Measurements from ENCODE around the gene NRARP. TPM values are rescaled to one million over a fixed set of nuclear protein-coding genes. Genes with fewer than 3 reads are reported as not detected.

NRARP gene
- polyA plus RNA-seq, 3 donors, result 15.4 TPM; not detected in 2

- 96% methylated on average over 9 of the region's 15 CpGs for WGBS (ENCODE audit: insufficient coverage)
- Histone ChIP-seq H3K79me2 (ENCODE audit: insufficient read depth, low read length) (peaks cover 19% of the 10 kb centered on the region), H3K9ac (ENCODE audit: insufficient read depth, low read length, poor library complexity, severe bottlenecking) (no peak overlapping the region), H3K9me3 (replicated peaks in 1 of 2; ENCODE audit: control insufficient read depth in 1 of 2, insufficient read depth in 1 of 2, low read length in 2 of 2) (no peaks in the 10 kb centered on the region), H3K36me3 (replicated peaks in 1 of 2; ENCODE audit: control insufficient read depth in 1 of 2, insufficient read depth in 2 of 2, low read length in 2 of 2) (peaks cover 12 to 21% of the 10 kb centered on the region in 2 donors), H3K4me1 (ENCODE audit: control insufficient read depth in 1 of 2, insufficient read depth in 2 of 2, low read length in 2 of 2) (peaks cover 19 to 27% of the 10 kb centered on the region in 2 donors), H3K4me2 (replicated peaks; ENCODE audit: extremely low read depth, low read length, poor library complexity, severe bottlenecking) (peak overlapping the region; percentile 98), H3K27me3 (ENCODE audit: control insufficient read depth in 2 of 2, insufficient read depth in 2 of 2, low read length in 2 of 2) (no peaks in the 10 kb centered on the region), H4K20me1 (ENCODE audit: insufficient read depth, low read length) (peaks cover 25% of the 10 kb centered on the region), H3K27ac (ENCODE audit: low read depth in 1 of 2, low read length in 2 of 2) (no peak overlapping the region), H3K4me3 (replicated peaks in 1 of 3; ENCODE audit: low read depth in 2 of 3, low read length in 3 of 3) (no peak overlapping the region), H2AFZ (ENCODE audit: insufficient read depth, low read depth, low read length, poor library complexity, severe bottlenecking) (no peak overlapping the region)
- Mint-ChIP-seq H3K27ac (peak overlapping the region in 1 of 7 donors; percentile 28), H3K9me3 (peaks cover 0 to 3% (median 0%) of the 10 kb centered on the region in 7 donors), H3K4me3 (no peak overlapping the region), H3K36me3 (peaks cover 19 to 40% of the 10 kb centered on the region in 2 donors), H3K4me1 (peaks cover 18% of the 10 kb centered on the region), H3K27me3 (ENCODE audit: low read depth in 3 of 3) (peaks cover 0 to 6% (median 6%) of the 10 kb centered on the region in 3 donors)
- intact Hi-C loops (cut with micrococcal nuclease), result no loop called here
- TF ChIP-seq CTCF (IDR thresholded peaks at IDR 0.05), result no peak
- no peak for DNase-seq
Measured at GRCh38 chr9:137256856-137257255, 45.2 kb downstream of the NRARP start.

- 95% methylated on average over 13 of the region's 15 CpGs for WGBS (ENCODE audit: insufficient coverage)
- H3K4me3 ChIP-seq (replicated peaks in 1 of 3; ENCODE audit: low read depth in 2 of 3, low read length in 3 of 3), result peak overlapping the region in 1 of 3 experiments; percentile 94
- H3K9ac ChIP-seq (ENCODE audit: insufficient read depth, low read length, poor library complexity, severe bottlenecking), result peak overlapping the region; percentile 76
Measured at GRCh38 chr9:137256362-137256761, 45.7 kb downstream of the NRARP start.

More at GRCh38 chr9:137256362-137256761, 45.7 kb downstream of the NRARP start:
- Mint-ChIP-seq H3K36me3 (peaks cover 15 to 35% of the 10 kb centered on the region in 2 donors), H3K27ac (peak overlapping the region in 3 of 7 donors; percentile 13 to 37 (median 28)), H3K9me3 (no peaks in the 10 kb centered on the region), H3K4me3 (peak overlapping the region; percentile 87 to 91), H3K4me1 (peaks cover 18% of the 10 kb centered on the region), H3K27me3 (ENCODE audit: low read depth in 3 of 3) (peaks cover 0 to 6% (median 6%) of the 10 kb centered on the region in 3 donors)
- Histone ChIP-seq H3K4me2 (replicated peaks; ENCODE audit: extremely low read depth, low read length, poor library complexity, severe bottlenecking) (peak overlapping the region; percentile 98), H3K27me3 (ENCODE audit: control insufficient read depth in 2 of 2, insufficient read depth in 2 of 2, low read length in 2 of 2) (no peaks in the 10 kb centered on the region), H3K36me3 (replicated peaks in 1 of 2; ENCODE audit: control insufficient read depth in 1 of 2, insufficient read depth in 2 of 2, low read length in 2 of 2) (peaks cover 12 to 21% of the 10 kb centered on the region in 2 donors), H3K4me1 (ENCODE audit: control insufficient read depth in 1 of 2, insufficient read depth in 2 of 2, low read length in 2 of 2) (peaks cover 19 to 27% of the 10 kb centered on the region in 2 donors), H3K27ac (ENCODE audit: low read depth in 1 of 2, low read length in 2 of 2) (no peak overlapping the region), H2AFZ (ENCODE audit: insufficient read depth, low read depth, low read length, poor library complexity, severe bottlenecking) (no peak overlapping the region), H3K9me3 (replicated peaks in 1 of 2; ENCODE audit: control insufficient read depth in 1 of 2, insufficient read depth in 1 of 2, low read length in 2 of 2) (no peaks in the 10 kb centered on the region), H3K79me2 (ENCODE audit: insufficient read depth, low read length) (peaks cover 19% of the 10 kb centered on the region), H4K20me1 (ENCODE audit: insufficient read depth, low read length) (peaks cover 25% of the 10 kb centered on the region)
- intact Hi-C loops (cut with micrococcal nuclease), result no loop called here
- DNase-seq, result no peak
- no peak for TF ChIP-seq CTCF (IDR thresholded peaks at IDR 0.05)
